GM10847 (cell line): Measurements from ENCODE around the gene ST3GAL6.

Experiments
- POLR2A ChIP-seq: IDR thresholded peaks from 2 replicates; pipeline ENCODE4 v1.6.1; 2011; ENCODE audit not compliant: insufficient read length; ENCODE audit errors: extremely low read depth

The ST3GAL6 gene

GRCh38 chr3:98827221-98827920 is 64.2 kb downstream of the ST3GAL6 start:
- TF ChIP-seq POLR2A: no peak

- TF ChIP-seq POLR2A: no peak
Observed at GRCh38 chr3:98829246-98829832, 66.2 kb downstream of the ST3GAL6 start.

- TF ChIP-seq POLR2A: no peak
Observed at GRCh38 chr3:98839846-98840245, 76.7 kb downstream of the ST3GAL6 start.

- no peak for TF ChIP-seq POLR2A
Observed at GRCh38 chr3:98843266-98843959, 80.3 kb downstream of the ST3GAL6 start.
